Measurements from ENCODE around the gene PANX1.

- TF ChIP-seq CTCF (IDR thresholded peaks at IDR 0.05) = no peak
- TF ChIP-seq REST (IDR thresholded peaks at IDR 0.05; ENCODE audit: insufficient read depth in 1 of 2, low read depth in 2 of 2, low read length in 1 of 2) = no peak
- no peak for TF ChIP-seq TCF7L2 (IDR thresholded peaks at IDR 0.05; ENCODE audit: low read depth, low read length)
These were observed 42.3 kb downstream of the PANX1 start for GRCh38 chr11:94170953-94171352.
